Germinal center (tissue), 1 donor: ENCODE results near the gene BUB1B.
"Not testable (repeated sequence)": the region's sequence is repeated elsewhere in the genome, so short reads cannot be mapped to it uniquely, and the experiment has no call there.

Source experiments
- DNase-seq: peaks from one replicate; pipeline ENCODE4 v3.0.0; 2012; ENCODE audit warnings: mixed read lengths, low spot score

BUB1B gene, protein sequence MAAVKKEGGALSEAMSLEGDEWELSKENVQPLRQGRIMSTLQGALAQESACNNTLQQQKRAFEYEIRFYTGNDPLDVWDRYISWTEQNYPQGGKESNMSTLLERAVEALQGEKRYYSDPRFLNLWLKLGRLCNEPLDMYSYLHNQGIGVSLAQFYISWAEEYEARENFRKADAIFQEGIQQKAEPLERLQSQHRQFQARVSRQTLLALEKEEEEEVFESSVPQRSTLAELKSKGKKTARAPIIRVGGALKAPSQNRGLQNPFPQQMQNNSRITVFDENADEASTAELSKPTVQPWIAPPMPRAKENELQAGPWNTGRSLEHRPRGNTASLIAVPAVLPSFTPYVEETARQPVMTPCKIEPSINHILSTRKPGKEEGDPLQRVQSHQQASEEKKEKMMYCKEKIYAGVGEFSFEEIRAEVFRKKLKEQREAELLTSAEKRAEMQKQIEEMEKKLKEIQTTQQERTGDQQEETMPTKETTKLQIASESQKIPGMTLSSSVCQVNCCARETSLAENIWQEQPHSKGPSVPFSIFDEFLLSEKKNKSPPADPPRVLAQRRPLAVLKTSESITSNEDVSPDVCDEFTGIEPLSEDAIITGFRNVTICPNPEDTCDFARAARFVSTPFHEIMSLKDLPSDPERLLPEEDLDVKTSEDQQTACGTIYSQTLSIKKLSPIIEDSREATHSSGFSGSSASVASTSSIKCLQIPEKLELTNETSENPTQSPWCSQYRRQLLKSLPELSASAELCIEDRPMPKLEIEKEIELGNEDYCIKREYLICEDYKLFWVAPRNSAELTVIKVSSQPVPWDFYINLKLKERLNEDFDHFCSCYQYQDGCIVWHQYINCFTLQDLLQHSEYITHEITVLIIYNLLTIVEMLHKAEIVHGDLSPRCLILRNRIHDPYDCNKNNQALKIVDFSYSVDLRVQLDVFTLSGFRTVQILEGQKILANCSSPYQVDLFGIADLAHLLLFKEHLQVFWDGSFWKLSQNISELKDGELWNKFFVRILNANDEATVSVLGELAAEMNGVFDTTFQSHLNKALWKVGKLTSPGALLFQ

DNA sequence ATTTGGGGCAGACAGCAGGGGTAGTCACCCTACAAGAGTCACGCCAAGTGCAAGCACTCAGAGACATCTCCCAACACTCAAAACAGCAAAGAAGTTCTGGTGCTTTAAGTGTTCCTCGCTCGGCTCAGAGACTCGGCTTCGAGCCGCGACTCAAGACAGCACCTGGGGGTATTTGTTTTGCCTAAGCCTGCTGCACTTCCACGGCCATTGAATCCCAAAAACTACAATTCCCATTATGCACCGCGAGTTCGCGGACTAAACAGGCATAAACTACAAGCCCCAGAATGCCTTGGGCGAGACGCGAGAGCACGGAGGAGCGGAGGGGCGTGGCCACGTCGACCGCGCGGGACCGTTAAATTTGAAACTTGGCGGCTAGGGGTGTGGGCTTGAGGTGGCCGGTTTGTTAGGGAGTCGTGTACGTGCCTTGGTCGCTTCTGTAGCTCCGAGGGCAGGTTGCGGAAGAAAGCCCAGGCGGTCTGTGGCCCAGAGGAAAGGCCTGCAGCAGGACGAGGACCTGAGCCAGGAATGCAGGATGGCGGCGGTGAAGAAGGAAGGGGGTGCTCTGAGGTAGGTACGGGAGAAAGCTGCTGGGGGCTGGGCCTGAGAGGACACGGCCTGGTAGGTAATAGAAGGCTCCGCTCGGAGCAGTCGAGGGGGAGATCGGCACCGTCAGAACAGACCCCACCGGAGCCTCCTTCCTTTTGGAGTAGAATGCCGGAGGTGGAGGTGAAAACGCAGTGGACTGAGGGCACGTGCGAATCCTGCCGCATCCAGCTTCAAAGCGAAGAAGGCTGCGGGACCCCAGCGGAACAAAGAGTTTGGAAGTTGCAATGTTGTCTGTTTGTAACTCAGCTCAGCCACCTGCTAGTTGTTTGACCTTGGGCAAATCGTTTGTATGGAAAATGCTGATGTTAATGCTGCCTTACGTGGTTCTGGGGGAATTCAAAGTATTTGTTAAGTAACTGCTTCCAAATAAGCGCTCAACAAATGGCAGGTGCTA, at the start of gene BUB1B:
Gene BUB1B, plus strand, starts transcription at position 381 of the 1,000 bp plus-strand sequence. Its CDS starts 152 bp downstream, at position 533.
- DNase-seq, result peak; percentile 97

DNA sequence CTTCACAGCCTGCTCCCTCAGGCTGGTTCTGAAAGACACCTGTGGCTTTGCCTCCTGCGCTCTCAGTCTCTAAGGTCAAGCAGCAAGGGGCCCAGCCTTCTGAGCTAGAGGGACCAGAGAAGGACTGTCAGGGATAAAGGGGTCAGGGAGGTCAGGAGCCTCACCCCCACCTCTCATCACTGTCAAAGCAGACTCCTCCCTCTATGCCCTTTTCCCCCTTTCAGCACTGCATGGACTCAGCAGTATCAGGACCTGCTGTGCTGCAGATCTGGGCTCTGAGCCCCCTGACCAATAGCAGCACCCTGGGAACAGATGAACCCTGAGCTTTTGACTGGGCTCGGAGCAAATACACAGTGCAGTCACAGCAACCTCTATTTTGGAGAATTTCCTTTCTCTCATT, 49.0 kb upstream of the BUB1B start:
- DNase-seq, result no peak

DNA sequence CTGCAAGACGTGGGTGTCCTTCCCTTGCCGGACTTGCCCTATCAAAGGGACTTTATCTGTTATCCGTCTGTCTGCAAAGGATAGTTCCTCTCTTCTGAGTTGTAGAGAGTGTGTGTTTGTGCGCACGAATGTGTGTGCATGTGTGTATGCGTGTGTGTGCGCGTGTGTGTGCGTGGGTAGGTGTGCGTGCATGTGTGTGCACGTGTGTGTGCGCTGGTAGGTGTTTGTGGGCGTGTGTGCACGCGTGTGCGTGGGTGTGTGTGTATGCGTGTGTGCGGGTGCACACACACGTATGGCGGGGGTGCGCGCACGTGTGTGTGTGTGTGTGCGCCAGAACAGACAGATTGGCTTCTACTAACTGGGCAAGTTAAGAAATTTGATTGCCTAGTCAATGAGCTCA, 48.1 kb upstream of the BUB1B start:
- no peak for DNase-seq

DNA sequence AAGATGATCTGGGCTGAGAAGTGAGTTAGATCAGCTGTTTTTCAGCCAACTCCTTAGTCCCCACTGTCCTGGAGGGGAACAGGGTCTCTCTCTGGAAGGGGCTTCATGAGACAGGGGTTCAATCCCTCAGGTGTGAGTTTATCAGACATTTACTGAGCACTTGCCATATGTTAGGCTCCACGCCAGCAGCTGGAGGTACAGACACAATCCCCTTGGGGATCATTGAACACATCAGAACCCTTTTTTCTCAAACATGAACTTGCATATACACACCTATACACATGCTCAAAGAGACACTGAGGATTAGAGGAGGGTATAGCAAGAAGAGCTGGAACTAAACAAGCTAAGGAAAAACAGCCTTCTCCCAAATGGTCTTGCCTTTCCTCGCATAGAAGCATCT, 46.7 kb upstream of the BUB1B start:
- DNase-seq, result no peak

DNA sequence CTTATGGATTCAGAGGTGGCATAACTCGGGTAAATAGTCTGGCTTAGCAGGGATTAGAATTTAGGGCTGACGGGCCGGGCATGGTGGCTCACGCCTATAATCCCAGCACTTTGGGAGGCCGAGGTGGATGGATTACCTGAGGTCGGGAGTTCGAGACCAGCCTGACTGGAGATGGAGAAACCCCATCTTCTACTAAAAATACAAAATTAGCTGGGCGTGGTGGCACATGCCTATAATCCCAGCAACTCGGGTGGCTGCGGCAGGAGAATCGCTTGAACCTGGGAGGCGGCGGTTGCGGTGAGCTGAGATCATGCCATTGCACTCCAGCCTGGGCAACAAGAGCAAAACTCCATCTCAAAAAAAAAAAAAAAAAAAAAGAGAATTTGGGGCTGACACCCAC, 45.8 kb upstream of the BUB1B start:
- not testable (repeated sequence) for DNase-seq

DNA sequence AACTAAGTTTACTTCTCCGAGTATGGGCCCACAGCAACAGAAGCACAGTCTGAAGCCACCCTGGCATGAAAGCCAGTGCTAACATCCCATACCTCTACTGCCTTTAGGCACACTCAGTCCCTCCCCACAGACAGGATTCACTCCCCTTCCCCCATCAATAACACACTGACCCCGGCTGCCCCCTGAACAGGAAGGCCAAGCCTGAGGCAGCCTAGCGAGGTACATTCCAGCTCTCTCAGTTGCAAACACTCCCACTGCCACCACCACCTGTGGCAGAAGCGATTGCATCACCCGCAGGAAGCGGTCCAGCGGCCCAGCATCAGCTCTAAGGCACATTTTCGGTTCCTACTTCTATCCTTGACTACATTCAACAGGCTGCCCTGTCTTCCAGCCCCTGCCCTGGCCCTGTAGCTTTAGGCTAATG, 45.2 kb upstream of the BUB1B start:
- peak; percentile 85 for DNase-seq

DNA sequence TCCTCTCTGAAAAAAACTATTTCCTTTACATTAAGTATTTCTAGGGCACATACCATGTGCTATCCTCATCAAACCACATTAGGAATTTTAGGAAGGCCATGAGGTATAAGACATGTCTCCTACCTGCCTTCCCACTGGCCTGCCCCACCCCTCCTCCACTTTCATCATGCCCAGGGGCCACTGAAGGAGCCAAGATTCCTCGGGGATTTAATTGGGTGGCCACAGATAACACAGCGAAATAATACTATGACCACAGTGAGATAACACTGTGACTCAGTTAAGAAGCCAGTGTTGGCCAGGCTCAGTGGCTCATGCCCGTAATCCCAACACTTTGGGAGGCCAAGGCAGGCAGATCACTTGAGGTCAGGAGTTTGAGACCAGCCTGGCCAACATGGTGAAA, 42.4 kb upstream of the BUB1B start:
- no peak for DNase-seq

DNA sequence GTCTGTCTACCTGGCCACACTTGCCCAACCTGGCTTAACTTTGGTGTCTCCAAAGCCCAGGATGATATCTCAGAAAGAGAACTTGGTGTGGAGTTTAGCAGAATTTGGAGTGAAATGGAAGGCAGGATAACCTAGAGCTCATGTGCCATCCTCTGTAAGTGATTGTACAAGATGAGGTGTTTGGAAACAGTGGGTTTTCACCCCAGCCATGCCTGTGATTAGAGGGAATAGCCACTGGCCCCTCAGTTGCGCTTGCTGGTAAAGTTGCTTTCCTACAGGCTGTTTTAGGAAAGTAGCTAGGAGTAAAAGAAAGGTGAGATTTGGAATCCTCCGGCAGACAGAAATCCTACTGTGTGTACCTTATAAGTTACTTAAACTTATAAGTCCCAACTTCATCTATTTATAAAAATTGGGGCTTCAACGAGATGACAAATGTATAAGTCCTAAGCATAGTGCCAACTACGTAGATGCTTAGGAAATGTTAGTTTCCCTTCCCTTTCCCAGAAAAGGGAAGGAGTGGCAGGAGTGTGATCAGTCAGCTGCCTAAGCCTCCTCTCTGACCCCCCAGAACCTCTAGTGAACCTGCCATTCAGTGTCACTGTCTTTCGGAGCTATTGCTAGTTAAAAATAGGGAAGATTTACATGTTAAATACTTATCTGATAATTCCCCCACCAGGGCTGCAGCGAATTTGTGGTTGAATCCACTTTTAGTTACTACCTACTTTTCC, 38.8 kb upstream of the BUB1B start:
- no peak for DNase-seq

DNA sequence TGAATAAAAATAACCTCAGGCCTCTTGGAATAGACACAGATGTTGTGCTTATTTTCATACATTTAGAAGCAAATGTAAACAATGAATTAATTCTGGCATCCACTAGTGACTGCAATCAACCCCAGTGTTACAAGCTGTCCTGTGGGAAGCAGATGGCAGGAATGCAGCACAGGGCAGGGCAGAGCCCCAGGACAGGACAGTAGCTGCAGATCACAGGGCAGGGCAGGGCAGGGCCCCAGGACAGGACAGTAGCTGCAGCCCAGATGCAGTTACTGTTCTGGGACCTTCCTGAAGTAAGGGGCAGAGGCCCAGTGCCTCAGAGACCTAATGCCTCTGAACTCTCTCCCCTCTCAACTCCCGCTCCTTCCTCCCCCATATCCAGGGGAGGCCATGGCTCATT, 37.9 kb upstream of the BUB1B start:
- not testable (repeated sequence) for DNase-seq

DNA sequence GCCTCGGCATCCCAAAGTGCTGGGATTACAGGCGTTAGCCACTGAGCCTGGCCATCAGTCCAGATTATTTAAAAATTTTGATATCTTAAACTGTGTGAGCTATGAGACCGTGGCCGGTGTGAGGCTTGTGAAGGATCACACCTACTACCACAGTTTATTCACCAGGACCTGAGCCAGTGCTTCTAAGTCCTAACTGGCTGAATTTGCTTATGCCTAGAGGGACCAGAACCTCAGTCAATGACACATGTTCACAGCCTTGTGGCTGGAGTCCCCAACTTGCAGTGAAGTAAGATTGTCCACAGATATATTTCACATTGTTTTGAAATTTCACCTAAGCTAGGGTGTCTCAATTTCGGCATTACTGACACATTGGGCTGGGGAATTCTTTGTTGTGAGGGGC, 37.0 kb upstream of the BUB1B start:
- DNase-seq, result not testable (repeated sequence)

DNA sequence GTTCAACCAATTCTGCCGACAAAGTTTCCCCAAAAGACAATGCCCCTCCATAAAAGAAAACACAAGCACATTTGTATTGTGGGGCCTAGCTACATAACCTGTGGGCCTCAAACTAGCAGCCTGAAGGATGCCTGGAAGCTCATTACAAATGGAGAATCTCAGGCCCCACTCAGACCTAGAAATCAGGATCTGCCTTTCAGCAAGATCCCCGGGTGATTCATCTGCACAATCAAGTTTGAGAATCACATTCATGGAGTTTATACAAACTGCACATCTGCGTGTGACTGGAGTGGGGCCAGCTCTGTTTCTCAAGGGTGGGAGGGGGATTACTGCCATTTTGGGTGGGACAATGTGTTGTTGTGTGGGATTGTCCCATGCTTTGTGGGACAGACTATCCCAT, 36.5 kb upstream of the BUB1B start:
- not testable (repeated sequence) for DNase-seq

DNA sequence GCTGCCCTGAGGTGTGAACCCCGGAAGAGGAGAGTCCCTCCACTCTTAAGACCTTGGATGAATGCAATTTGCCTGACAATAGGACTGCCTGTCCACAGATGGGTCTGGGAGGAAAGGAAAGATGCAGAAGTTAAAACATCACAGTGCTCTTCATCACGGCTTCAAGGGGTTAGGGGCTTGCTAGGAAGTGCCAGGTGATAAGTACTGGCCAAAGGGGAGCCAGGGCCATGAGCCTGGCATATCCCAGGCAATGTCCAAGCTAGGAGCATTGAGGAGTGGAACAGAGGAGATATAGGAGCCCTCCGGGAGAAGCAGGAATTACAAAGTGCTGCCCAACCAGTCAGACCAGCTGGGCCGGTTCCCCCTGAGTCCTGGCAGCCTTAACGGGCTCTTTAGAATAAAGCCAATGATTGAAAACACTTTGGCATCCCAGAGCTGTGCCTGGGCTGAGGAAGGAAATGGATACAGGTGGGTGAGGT, 36.0 kb upstream of the BUB1B start:
- DNase-seq, result not testable (repeated sequence)

DNA sequence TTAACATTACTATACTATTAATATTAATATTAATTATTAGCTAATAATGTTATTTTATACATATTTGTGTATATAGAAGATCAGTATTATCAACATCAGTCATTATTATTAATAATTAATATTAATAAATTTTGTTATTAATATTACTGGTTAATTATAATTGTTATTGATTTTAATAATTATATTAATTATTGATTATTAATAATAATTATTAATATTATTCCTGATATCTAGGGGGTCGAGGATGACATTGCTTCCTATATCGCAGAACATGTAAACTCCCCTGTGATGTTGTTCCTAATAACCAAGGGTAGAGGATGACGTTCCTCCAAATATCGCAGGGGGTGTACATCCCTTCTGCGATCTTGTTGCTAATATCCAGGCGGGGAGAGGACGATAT, 34.9 kb upstream of the BUB1B start:
- DNase-seq, result no peak

DNA sequence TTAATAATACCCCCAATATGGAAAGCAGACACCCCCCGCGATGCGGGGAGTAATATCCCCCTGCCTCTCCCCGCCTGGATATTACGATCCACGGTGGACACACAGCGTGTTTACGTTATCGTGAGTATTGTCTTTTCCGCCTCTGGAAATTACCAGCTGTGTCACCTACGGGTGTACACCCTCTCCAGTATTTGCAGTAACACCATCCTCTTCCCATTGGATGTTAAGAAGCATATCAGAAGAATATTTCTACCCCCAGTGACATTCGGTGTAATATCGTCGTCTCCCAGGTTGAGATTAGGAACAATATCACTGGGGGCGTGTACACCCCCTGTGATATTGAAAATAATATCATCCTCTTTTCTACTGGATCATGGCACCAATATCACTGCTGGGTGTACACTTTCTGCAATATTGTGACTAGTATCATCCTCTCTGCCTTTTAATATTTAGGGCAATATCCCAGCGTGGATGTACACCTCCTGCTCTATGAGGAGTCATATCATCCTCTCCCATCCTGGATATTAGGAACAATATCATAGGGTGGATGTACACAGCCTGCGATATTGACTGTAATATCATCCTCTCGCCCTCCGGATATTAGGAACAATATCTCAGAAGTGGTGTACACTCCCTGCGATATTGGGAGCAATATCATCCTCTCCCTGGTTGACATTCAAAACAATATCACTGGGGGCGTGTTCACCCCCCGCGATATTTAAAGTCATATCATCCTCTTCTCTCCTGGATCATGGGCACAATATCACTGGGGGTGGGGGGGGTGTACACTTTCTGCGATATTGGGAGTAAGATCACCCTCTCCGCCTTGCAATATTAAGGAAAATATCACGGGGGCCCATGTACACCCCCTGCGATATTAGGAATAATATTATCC, 31.9 kb upstream of the BUB1B start:
- no peak for DNase-seq

DNA sequence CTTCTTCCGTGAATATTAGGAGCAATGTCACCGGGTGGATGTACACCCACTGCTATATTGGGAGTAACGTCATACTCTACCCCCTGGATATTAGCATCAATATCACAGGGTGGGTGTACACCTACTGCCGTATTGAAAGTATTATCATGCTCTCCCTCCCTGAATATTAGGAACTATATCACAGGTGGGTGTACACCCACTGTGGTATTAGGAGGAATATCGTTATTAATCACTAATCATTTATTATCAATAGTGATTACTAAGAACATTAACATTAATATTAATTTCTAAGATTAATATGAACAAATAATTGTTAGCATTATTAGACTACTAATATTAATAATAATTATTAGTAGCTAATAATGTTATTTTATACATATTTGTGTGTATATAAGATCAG, 30.8 kb upstream of the BUB1B start:
- no peak for DNase-seq

DNA sequence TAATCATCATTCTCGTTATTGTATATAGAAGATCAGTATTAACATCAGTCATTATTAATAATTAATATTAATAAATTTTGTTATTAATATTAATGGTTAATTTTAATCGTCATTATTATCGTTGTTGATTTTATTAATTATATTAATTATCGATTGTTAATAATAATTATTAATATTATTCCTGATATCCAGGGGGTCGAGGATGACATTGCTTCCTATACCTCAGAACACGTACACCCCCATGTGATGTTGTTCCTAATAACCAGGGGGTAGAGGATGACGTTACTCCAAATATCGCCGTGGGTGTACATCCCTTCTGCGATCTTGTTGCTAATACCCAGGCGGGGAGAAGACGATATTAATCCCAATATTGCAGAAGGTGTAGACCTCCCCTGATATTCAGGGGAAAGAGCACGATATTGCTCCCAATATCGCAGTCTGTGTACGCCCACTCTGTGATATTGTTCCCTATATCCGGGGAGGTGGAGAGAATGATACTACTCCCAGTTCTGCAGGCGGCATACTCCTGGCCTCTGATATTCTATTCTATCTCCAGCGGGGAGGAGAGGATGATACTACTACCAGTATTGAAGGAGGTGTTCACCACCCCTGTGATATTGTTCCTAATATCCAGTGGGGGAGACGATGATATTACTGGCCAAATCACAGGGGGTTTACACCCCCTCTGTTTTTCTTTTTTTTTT, 29.9 kb upstream of the BUB1B start:
- DNase-seq, result no peak

DNA sequence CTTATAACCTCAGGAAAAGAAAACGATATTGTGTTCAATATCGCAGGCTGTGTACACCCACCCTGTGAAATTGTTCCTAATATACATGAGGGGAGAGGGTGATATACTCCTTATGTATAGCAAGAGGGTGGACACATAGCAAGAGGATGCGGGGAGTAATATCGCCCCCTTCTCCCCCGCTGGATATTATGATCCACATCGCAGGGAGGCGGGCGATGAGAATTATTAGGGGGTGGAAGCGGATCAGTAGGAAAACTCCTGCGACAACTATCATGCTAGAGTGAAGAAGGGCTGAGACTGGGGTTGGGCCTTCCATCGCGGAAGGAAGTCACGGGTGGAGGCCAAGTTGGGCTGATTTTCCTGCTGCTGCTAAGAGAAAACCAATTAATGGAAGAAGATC, 27.3 kb upstream of the BUB1B start:
- no peak for DNase-seq

DNA sequence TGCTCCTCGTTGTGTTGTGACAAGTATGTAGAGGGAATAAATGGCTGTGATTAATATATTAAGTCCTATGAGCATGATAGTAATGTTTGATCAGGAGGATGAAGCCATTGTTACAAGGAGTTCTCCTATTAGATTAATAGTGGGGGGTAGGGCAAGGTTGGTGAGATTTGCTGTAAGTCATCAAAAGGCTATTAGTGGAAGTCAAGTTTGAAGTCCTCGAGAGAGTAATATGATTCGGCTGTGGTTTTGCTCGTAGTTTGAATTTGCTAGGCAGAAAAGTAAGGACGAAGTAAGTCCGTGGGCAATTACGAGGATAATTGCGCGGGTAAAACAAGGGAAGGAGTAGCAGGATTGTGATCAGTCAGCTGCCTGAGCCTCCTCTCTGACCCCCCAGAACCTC, 26.0 kb upstream of the BUB1B start:
- DNase-seq, result no peak
